ENCODE measurements around the gene IRAK2. TPM values are rescaled to one million over a fixed set of nuclear protein-coding genes. Genes with fewer than 3 reads are reported as not detected.
"Not testable (repeated sequence)": the region's sequence is repeated elsewhere in the genome, so short reads cannot be mapped to it uniquely, and the experiment has no call there.

IRAK2 gene
- total RNA-seq, 1 donor from 2014 or later = 1.6 TPM

- Histone ChIP-seq H3K27me3 (ENCODE audit: control insufficient read depth in 3 of 3, insufficient read depth in 3 of 3, low read length in 3 of 3) (no peaks in the 10 kb centered on the region), H3K9me3 (ENCODE audit: control insufficient read depth in 3 of 3, low read length in 3 of 3) (no peaks in the 10 kb centered on the region), H3K27ac (ENCODE audit: low read depth, low read length) (no peak overlapping the region), H3K4me1 (ENCODE audit: control insufficient read depth in 3 of 3, insufficient read depth in 3 of 3, low read length in 3 of 3) (no peaks in the 10 kb centered on the region), H3K4me3 (ENCODE audit: low read length in 3 of 3) (no peak overlapping the region), H3K36me3 (ENCODE audit: control insufficient read depth in 3 of 3, insufficient read depth in 3 of 3, low read length in 3 of 3) (peaks cover 0 to 4% (median 3%) of the 10 kb centered on the region in 3 donors), H3K9ac (ENCODE audit: low read depth in 1 of 3, low read length in 3 of 3) (no peak overlapping the region)
Measured at GRCh38 chr3:10157031-10157430, 7.7 kb upstream of the IRAK2 start.

GRCh38 chr3:10158555-10158954 lies 6.2 kb upstream of the IRAK2 start:
- not testable (repeated sequence) for H3K27me3 ChIP-seq (ENCODE audit: control insufficient read depth in 3 of 3, insufficient read depth in 3 of 3, low read length in 3 of 3); H3K9ac ChIP-seq (ENCODE audit: low read depth in 1 of 3, low read length in 3 of 3); H3K4me1 ChIP-seq (ENCODE audit: control insufficient read depth in 3 of 3, insufficient read depth in 3 of 3, low read length in 3 of 3); H3K9me3 ChIP-seq (ENCODE audit: control insufficient read depth in 3 of 3, low read length in 3 of 3); H3K36me3 ChIP-seq (ENCODE audit: control insufficient read depth in 3 of 3, insufficient read depth in 3 of 3, low read length in 3 of 3); H3K4me3 ChIP-seq (ENCODE audit: low read length in 3 of 3); H3K27ac ChIP-seq (ENCODE audit: low read depth, low read length)

GRCh38 chr3:10160346-10160745 lies 4.4 kb upstream of the IRAK2 start:
- Histone ChIP-seq H3K27me3 (ENCODE audit: control insufficient read depth in 3 of 3, insufficient read depth in 3 of 3, low read length in 3 of 3) (no peaks in the 10 kb centered on the region), H3K27ac (ENCODE audit: low read depth, low read length) (no peak overlapping the region), H3K9ac (ENCODE audit: low read depth in 1 of 3, low read length in 3 of 3) (no peak overlapping the region)

GRCh38 chr3:10160925-10161324 lies 3.8 kb upstream of the IRAK2 start:
- H3K27ac ChIP-seq (ENCODE audit: low read depth, low read length) = no peak overlapping the region
- H3K4me1 ChIP-seq (ENCODE audit: control insufficient read depth in 3 of 3, insufficient read depth in 3 of 3, low read length in 3 of 3) = peaks cover 0 to 7% (median 3%) of the 10 kb centered on the region in 3 donors
- no peaks in the 10 kb centered on the region for H3K27me3 ChIP-seq (ENCODE audit: control insufficient read depth in 3 of 3, insufficient read depth in 3 of 3, low read length in 3 of 3)
- H3K36me3 ChIP-seq (ENCODE audit: control insufficient read depth in 3 of 3, insufficient read depth in 3 of 3, low read length in 3 of 3) = no peaks in the 10 kb centered on the region
- H3K9me3 ChIP-seq (ENCODE audit: control insufficient read depth in 3 of 3, low read length in 3 of 3) = no peaks in the 10 kb centered on the region
- no peak overlapping the region for H3K4me3 ChIP-seq (ENCODE audit: low read length in 3 of 3)
- no peak overlapping the region for H3K9ac ChIP-seq (ENCODE audit: low read depth in 1 of 3, low read length in 3 of 3)

More at GRCh38 chr3:10160346-10160745, 4.4 kb upstream of the IRAK2 start:
- Histone ChIP-seq H3K4me1 (ENCODE audit: control insufficient read depth in 3 of 3, insufficient read depth in 3 of 3, low read length in 3 of 3) (peaks cover 0 to 5% (median 3%) of the 10 kb centered on the region in 3 donors), H3K4me3 (ENCODE audit: low read length in 3 of 3) (no peak overlapping the region), H3K9me3 (ENCODE audit: control insufficient read depth in 3 of 3, low read length in 3 of 3) (no peaks in the 10 kb centered on the region), H3K36me3 (ENCODE audit: control insufficient read depth in 3 of 3, insufficient read depth in 3 of 3, low read length in 3 of 3) (no peaks in the 10 kb centered on the region)

GRCh38 chr3:10162185-10162584 lies 2.5 kb upstream of the IRAK2 start:
- no peak overlapping the region for H3K9ac ChIP-seq (ENCODE audit: low read depth in 1 of 3, low read length in 3 of 3)
- no peaks in the 10 kb centered on the region for H3K27me3 ChIP-seq (ENCODE audit: control insufficient read depth in 3 of 3, insufficient read depth in 3 of 3, low read length in 3 of 3)
- H3K36me3 ChIP-seq (ENCODE audit: control insufficient read depth in 3 of 3, insufficient read depth in 3 of 3, low read length in 3 of 3) = no peaks in the 10 kb centered on the region

GRCh38 chr3:10164201-10164545 lies 546 bp upstream of the IRAK2 start:
- H3K36me3 ChIP-seq (ENCODE audit: control insufficient read depth in 3 of 3, insufficient read depth in 3 of 3, low read length in 3 of 3); H3K27ac ChIP-seq (ENCODE audit: low read depth, low read length); H3K27me3 ChIP-seq (ENCODE audit: control insufficient read depth in 3 of 3, insufficient read depth in 3 of 3, low read length in 3 of 3); H3K9me3 ChIP-seq (ENCODE audit: control insufficient read depth in 3 of 3, low read length in 3 of 3): not testable (repeated sequence)
- peak overlapping the region; percentile 78 to 94 (median 92) for H3K4me3 ChIP-seq (ENCODE audit: low read length in 3 of 3)
- H3K9ac ChIP-seq (ENCODE audit: low read depth in 1 of 3, low read length in 3 of 3) = peak overlapping the region in 1 of 3 donors; percentile 93
- H3K4me1 ChIP-seq (ENCODE audit: control insufficient read depth in 3 of 3, insufficient read depth in 3 of 3, low read length in 3 of 3) = peaks cover 0 to 12% (median 3%) of the 10 kb centered on the region in 3 donors

More at GRCh38 chr3:10162185-10162584, 2.5 kb upstream of the IRAK2 start:
- Histone ChIP-seq H3K4me1 (ENCODE audit: control insufficient read depth in 3 of 3, insufficient read depth in 3 of 3, low read length in 3 of 3) (peaks cover 0 to 12% (median 3%) of the 10 kb centered on the region in 3 donors), H3K9me3 (ENCODE audit: control insufficient read depth in 3 of 3, low read length in 3 of 3) (no peaks in the 10 kb centered on the region), H3K4me3 (ENCODE audit: low read length in 3 of 3) (no peak overlapping the region), H3K27ac (ENCODE audit: low read depth, low read length) (no peak overlapping the region)

GRCh38 chr3:10166213-10166604 lies 1.5 kb downstream of the IRAK2 start:
- Histone ChIP-seq H3K4me3 (ENCODE audit: low read length in 3 of 3) (no peak overlapping the region), H3K36me3 (ENCODE audit: control insufficient read depth in 3 of 3, insufficient read depth in 3 of 3, low read length in 3 of 3) (peaks cover 0 to 6% (median 5%) of the 10 kb centered on the region in 3 donors), H3K9me3 (ENCODE audit: control insufficient read depth in 3 of 3, low read length in 3 of 3) (peaks cover 0 to 3% (median 0%) of the 10 kb centered on the region in 3 donors), H3K27ac (ENCODE audit: low read depth, low read length) (no peak overlapping the region), H3K9ac (ENCODE audit: low read depth in 1 of 3, low read length in 3 of 3) (no peak overlapping the region), H3K4me1 (ENCODE audit: control insufficient read depth in 3 of 3, insufficient read depth in 3 of 3, low read length in 3 of 3) (peaks cover 0 to 21% (median 3%) of the 10 kb centered on the region in 3 donors), H3K27me3 (ENCODE audit: control insufficient read depth in 3 of 3, insufficient read depth in 3 of 3, low read length in 3 of 3) (no peaks in the 10 kb centered on the region)

- Histone ChIP-seq H3K27me3 (ENCODE audit: control insufficient read depth in 3 of 3, insufficient read depth in 3 of 3, low read length in 3 of 3) (no peaks in the 10 kb centered on the region), H3K4me1 (ENCODE audit: control insufficient read depth in 3 of 3, insufficient read depth in 3 of 3, low read length in 3 of 3) (peaks cover 2 to 24% (median 6%) of the 10 kb centered on the region in 3 donors), H3K9ac (ENCODE audit: low read depth in 1 of 3, low read length in 3 of 3) (no peak overlapping the region)
Measured at GRCh38 chr3:10169000-10169496, 4.3 kb downstream of the IRAK2 start.

GRCh38 chr3:10170915-10171478 lies 6.3 kb downstream of the IRAK2 start:
- H3K9ac ChIP-seq (ENCODE audit: low read depth in 1 of 3, low read length in 3 of 3) = no peak overlapping the region
- H3K36me3 ChIP-seq (ENCODE audit: control insufficient read depth in 3 of 3, insufficient read depth in 3 of 3, low read length in 3 of 3) = peaks cover 0 to 6% (median 5%) of the 10 kb centered on the region in 3 donors
- no peak overlapping the region for H3K4me3 ChIP-seq (ENCODE audit: low read length in 3 of 3)

More at GRCh38 chr3:10169000-10169496, 4.3 kb downstream of the IRAK2 start:
- H3K36me3 ChIP-seq (ENCODE audit: control insufficient read depth in 3 of 3, insufficient read depth in 3 of 3, low read length in 3 of 3) = peaks cover 0 to 6% (median 5%) of the 10 kb centered on the region in 3 donors
- no peak overlapping the region for H3K4me3 ChIP-seq (ENCODE audit: low read length in 3 of 3)
- peaks cover 0 to 3% (median 0%) of the 10 kb centered on the region in 3 donors for H3K9me3 ChIP-seq (ENCODE audit: control insufficient read depth in 3 of 3, low read length in 3 of 3)
- no peak overlapping the region for H3K27ac ChIP-seq (ENCODE audit: low read depth, low read length)

GRCh38 chr3:10173095-10173925 lies 8.6 kb downstream of the IRAK2 start:
- peaks cover 2 to 13% (median 5%) of the 10 kb centered on the region in 3 donors for H3K4me1 ChIP-seq (ENCODE audit: control insufficient read depth in 3 of 3, insufficient read depth in 3 of 3, low read length in 3 of 3)
- H3K27ac ChIP-seq (ENCODE audit: low read depth, low read length) = peak overlapping the region; percentile 64
- no peak overlapping the region for H3K4me3 ChIP-seq (ENCODE audit: low read length in 3 of 3)
- peaks cover 0 to 7% (median 5%) of the 10 kb centered on the region in 3 donors for H3K36me3 ChIP-seq (ENCODE audit: control insufficient read depth in 3 of 3, insufficient read depth in 3 of 3, low read length in 3 of 3)
- H3K9me3 ChIP-seq (ENCODE audit: control insufficient read depth in 3 of 3, low read length in 3 of 3) = peaks cover 0 to 3% (median 0%) of the 10 kb centered on the region in 3 donors
- H3K27me3 ChIP-seq (ENCODE audit: control insufficient read depth in 3 of 3, insufficient read depth in 3 of 3, low read length in 3 of 3) = no peaks in the 10 kb centered on the region
- no peak overlapping the region for H3K9ac ChIP-seq (ENCODE audit: low read depth in 1 of 3, low read length in 3 of 3)

More at GRCh38 chr3:10170915-10171478, 6.3 kb downstream of the IRAK2 start:
- Histone ChIP-seq H3K4me1 (ENCODE audit: control insufficient read depth in 3 of 3, insufficient read depth in 3 of 3, low read length in 3 of 3) (peaks cover 2 to 17% (median 5%) of the 10 kb centered on the region in 3 donors), H3K27me3 (ENCODE audit: control insufficient read depth in 3 of 3, insufficient read depth in 3 of 3, low read length in 3 of 3) (no peaks in the 10 kb centered on the region), H3K9me3 (ENCODE audit: control insufficient read depth in 3 of 3, low read length in 3 of 3) (peaks cover 0 to 3% (median 0%) of the 10 kb centered on the region in 3 donors), H3K27ac (ENCODE audit: low read depth, low read length) (no peak overlapping the region)

Measured in skeletal muscle tissue (tissue), 4 donors.